DND-41 (cell line): ENCODE measurements around the gene SYNPO.

ENCODE experiments used
- EZH2 ChIP-seq: IDR thresholded peaks from 3 replicates; pipeline ENCODE4 v1.6.1; 2012; ENCODE audit warnings: borderline replicate concordance, low read depth, mild to moderate bottlenecking, moderate library complexity, low read length, inconsistent platforms; ENCODE audit not compliant: severe bottlenecking
- TF ChIP-seq, protein P1 (sequence below): IDR thresholded peaks from 2 replicates; pipeline ENCODE4 v1.5.1; 2012; ENCODE audit warnings: borderline replicate concordance, low read length, moderate library complexity, mild to moderate bottlenecking; ENCODE audit not compliant: poor library complexity, severe bottlenecking; ENCODE audit errors: extremely low read depth

DNA sequence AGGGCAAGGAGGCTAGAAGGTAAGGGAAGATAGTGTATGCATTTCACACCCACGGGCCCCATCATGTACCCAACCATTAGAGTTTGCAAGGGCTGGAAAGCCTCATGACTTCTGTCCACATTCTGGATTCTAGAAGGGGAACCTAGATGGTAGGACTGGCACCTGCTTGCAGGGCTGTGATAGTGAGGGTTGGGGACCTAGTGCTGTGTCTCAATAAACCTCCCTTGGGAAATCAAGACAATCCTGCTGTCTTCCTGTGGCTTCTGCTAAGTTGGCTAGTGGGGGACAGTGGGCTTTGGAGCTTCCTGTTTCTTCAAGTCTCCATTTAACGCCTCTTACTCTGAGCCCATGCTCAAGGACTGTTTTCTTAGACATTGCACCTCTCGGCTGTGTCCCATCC lies 43.6 kb upstream of the SYNPO start:
- TF ChIP-seq, protein P1, sequence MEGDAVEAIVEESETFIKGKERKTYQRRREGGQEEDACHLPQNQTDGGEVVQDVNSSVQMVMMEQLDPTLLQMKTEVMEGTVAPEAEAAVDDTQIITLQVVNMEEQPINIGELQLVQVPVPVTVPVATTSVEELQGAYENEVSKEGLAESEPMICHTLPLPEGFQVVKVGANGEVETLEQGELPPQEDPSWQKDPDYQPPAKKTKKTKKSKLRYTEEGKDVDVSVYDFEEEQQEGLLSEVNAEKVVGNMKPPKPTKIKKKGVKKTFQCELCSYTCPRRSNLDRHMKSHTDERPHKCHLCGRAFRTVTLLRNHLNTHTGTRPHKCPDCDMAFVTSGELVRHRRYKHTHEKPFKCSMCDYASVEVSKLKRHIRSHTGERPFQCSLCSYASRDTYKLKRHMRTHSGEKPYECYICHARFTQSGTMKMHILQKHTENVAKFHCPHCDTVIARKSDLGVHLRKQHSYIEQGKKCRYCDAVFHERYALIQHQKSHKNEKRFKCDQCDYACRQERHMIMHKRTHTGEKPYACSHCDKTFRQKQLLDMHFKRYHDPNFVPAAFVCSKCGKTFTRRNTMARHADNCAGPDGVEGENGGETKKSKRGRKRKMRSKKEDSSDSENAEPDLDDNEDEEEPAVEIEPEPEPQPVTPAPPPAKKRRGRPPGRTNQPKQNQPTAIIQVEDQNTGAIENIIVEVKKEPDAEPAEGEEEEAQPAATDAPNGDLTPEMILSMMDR: no peak
- no peak for TF ChIP-seq EZH2
